Activated CD8-positive, alpha-beta T cell treated with anti-CD3 and anti-CD28 coated beads, Interleukin-2, amount 10 ng/mL, durations not matched to agents 7 days and 5 days (primary cell): Measurements from ENCODE around the gene CHEK2. TPM values are rescaled to one million over a fixed set of nuclear protein-coding genes. Genes with fewer than 3 reads are reported as not detected.

Experiments used
- ATAC-seq: fragments of 150-1000 bp; cut with Tn5 transposase; one replicate; pipeline ENCODE4 v1.10.0; 2021; ENCODE audit warnings: moderate library complexity
- CTCF ChIA-PET: fragments of 350-600 bp; sonication (Branson Sonifier 250); formaldehyde crosslinking; loops from one replicate; lab custom pipeline; 2021; ENCODE audit warnings: antibody characterized with exemption; lab: Charles Lee
- POLR2A ChIA-PET: fragments of 350-600 bp; sonication (Branson Sonifier 250); formaldehyde crosslinking; loops from one replicate; lab custom pipeline; 2021; ENCODE audit warnings: antibody characterized with exemption; lab: Charles Lee
- DNase-seq: peaks from one replicate; pipeline ENCODE4 v3.0.0-alpha.2; 2020
- H3K27ac Mint-ChIP-seq: one replicate; pipeline ENCODE4 v1.8.0; 2021; ENCODE audit warnings: mild to moderate bottlenecking, mixed read lengths
- H3K27me3 Mint-ChIP-seq: one replicate; pipeline ENCODE4 v1.8.0; 2021; ENCODE audit warnings: low read depth, mixed read lengths
- H3K36me3 Mint-ChIP-seq: one replicate; pipeline ENCODE4 v1.8.0; 2021; ENCODE audit warnings: low read depth, mixed read lengths
- H3K4me1 Mint-ChIP-seq: one replicate; pipeline ENCODE4 v1.8.0; 2021; ENCODE audit warnings: low read depth, mixed read lengths
- H3K4me3 Mint-ChIP-seq: one replicate; pipeline ENCODE4 v1.8.0; 2021; ENCODE audit warnings: mild to moderate bottlenecking, mixed read lengths
- H3K9me3 Mint-ChIP-seq: one replicate; pipeline ENCODE4 v1.8.0; 2022; ENCODE audit warnings: mixed read lengths; ENCODE audit not compliant: insufficient read depth
- total RNA-seq, 2 experiments: library from RNA; stranded (reverse); gene quantifications; one replicate each; pipeline ENCODE4 v1.2.3, GENCODE V29; 2021

The CHEK2 gene
- total RNA-seq, 2 experiments from 2014 or later = 43.7 to 47.9 TPM

GRCh38 chr22:28650463-28650862 is 91.2 kb downstream of the CHEK2 start:
- POLR2A ChIA-PET = no interaction called here
- no peak overlapping the region for H3K27ac Mint-ChIP-seq
- no peak overlapping the region for H3K4me3 Mint-ChIP-seq
- CTCF ChIA-PET = no interaction called here
- ATAC-seq = no peak
- H3K27me3 Mint-ChIP-seq = peaks cover 57% of the 10 kb centered on the region
- H3K9me3 Mint-ChIP-seq = no peaks in the 10 kb centered on the region
- DNase-seq = no peak
- no peaks in the 10 kb centered on the region for H3K4me1 Mint-ChIP-seq
- H3K36me3 Mint-ChIP-seq = no peaks in the 10 kb centered on the region

- H3K27ac Mint-ChIP-seq = no peak overlapping the region
- H3K4me1 Mint-ChIP-seq = no peaks in the 10 kb centered on the region
- ChIA-PET CTCF (no interaction called here), POLR2A (no interaction called here)
- ATAC-seq (no peak), DNase-seq (no peak)
- H3K9me3 Mint-ChIP-seq = no peaks in the 10 kb centered on the region
- peaks cover 56% of the 10 kb centered on the region for H3K27me3 Mint-ChIP-seq
- H3K36me3 Mint-ChIP-seq = no peaks in the 10 kb centered on the region
- H3K4me3 Mint-ChIP-seq = no peak overlapping the region
These were observed 92.8 kb downstream of the CHEK2 start for GRCh38 chr22:28648792-28649191.

- ATAC-seq (no peak), DNase-seq (no peak)
- ChIA-PET CTCF (no interaction called here), POLR2A (no interaction called here)
- Mint-ChIP-seq H3K4me3 (no peak overlapping the region), H3K27me3 (peaks cover 53% of the 10 kb centered on the region), H3K4me1 (no peaks in the 10 kb centered on the region), H3K9me3 (no peaks in the 10 kb centered on the region), H3K27ac (no peak overlapping the region), H3K36me3 (no peaks in the 10 kb centered on the region)
These were observed 94.4 kb downstream of the CHEK2 start for GRCh38 chr22:28647216-28647615.

DNA sequence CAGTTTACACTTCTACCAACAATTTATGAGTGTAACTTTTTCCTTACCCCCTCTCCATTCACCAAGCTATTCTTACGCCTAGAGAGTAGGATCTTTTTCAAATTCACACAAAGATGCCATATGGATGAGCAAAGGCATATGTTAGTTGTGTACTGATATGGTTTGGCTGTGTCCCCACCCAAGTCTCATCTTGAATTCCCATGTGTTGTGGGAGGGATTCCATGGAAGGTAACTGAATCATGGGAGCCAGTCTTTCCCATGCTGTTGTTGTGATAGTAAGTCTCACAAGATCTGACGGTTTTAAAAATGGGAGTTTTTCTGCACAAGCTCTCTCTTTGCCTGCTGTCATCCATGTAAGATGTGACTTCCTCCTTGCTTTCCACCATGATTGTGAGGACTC is 102.3 kb downstream of the CHEK2 start:
- POLR2A ChIA-PET = no interaction called here
- peaks cover 41% of the 10 kb centered on the region for H3K27me3 Mint-ChIP-seq

More for the DNA sequence above, 102.3 kb downstream of the CHEK2 start:
- no peak overlapping the region for H3K4me3 Mint-ChIP-seq
- no peak for ATAC-seq
- H3K4me1 Mint-ChIP-seq = no peaks in the 10 kb centered on the region
- no peaks in the 10 kb centered on the region for H3K36me3 Mint-ChIP-seq
- H3K9me3 Mint-ChIP-seq = no peaks in the 10 kb centered on the region
- CTCF ChIA-PET = no interaction called here
- DNase-seq = no peak
- no peak overlapping the region for H3K27ac Mint-ChIP-seq

Other genes starting within 250 kb of the CHEK2 start
- gene TTC28, start 62.0 kb downstream of the CHEK2 start, total RNA-seq = under 1 TPM; 0.18 to 0.23 TPM
- gene HSCB, start 219 bp upstream of the CHEK2 start, total RNA-seq = 10 to 100 TPM; 13.7 to 15.8 TPM
- gene CCDC117, start 30.9 kb upstream of the CHEK2 start, total RNA-seq = 10 to 100 TPM; 36.7 to 40.0 TPM
- 100 to 1,000 TPM; 220 to 229 TPM for gene XBP1, start 58.7 kb upstream of the CHEK2 start, total RNA-seq
- gene ZNRF3, start 141.8 kb upstream of the CHEK2 start, total RNA-seq = 1 to 10 TPM; 1.2 to 1.3 TPM